ENCODE data around the gene C1QTNF2. TPM values are rescaled to one million over a fixed set of nuclear protein-coding genes. Genes with fewer than 3 reads are reported as not detected.

C1QTNF2 gene, protein sequence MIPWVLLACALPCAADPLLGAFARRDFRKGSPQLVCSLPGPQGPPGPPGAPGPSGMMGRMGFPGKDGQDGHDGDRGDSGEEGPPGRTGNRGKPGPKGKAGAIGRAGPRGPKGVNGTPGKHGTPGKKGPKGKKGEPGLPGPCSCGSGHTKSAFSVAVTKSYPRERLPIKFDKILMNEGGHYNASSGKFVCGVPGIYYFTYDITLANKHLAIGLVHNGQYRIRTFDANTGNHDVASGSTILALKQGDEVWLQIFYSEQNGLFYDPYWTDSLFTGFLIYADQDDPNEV
- total RNA-seq, result under 0.01 TPM in 2 replicates

DNA sequence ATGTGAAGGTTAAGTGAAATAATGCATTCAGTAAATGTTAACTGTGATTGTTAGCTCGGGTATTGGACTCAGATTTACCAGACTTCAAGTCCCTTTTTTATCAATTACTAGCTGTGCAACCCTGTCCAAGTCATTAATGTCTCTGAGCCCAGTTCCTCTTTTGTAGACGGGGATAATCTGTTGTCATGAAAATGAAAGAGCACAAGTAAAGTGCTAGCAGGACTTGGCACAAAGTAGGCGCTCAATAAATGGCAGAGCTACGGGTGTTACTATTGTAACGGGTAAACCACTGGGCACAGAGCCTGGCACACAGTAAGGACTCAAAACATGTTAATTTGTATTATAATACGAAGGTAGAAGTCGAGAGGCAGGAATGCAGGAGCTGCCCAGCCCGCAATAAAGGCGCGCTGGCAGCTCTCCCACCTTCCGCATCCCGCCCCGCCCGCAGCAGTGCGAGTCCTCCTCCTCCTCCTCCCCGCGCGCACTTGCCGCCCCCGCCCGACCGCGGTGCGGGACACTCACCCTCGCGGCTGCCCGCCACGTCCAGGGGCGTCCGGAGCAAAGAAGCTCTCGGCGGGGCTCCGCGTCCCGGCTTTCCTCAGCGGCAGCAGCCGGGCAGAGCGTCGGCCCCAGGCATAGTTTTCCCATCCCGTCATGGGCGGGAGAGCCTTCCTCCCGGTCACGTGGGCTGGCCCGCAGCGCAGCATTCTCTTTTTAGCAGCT is at the start of gene C1QTNF2:
C1QTNF2 (minus strand) TSS at position 637 of the 723 bp plus-strand sequence. CDS start 15,615 bp downstream, outside the sequence.

DNA sequence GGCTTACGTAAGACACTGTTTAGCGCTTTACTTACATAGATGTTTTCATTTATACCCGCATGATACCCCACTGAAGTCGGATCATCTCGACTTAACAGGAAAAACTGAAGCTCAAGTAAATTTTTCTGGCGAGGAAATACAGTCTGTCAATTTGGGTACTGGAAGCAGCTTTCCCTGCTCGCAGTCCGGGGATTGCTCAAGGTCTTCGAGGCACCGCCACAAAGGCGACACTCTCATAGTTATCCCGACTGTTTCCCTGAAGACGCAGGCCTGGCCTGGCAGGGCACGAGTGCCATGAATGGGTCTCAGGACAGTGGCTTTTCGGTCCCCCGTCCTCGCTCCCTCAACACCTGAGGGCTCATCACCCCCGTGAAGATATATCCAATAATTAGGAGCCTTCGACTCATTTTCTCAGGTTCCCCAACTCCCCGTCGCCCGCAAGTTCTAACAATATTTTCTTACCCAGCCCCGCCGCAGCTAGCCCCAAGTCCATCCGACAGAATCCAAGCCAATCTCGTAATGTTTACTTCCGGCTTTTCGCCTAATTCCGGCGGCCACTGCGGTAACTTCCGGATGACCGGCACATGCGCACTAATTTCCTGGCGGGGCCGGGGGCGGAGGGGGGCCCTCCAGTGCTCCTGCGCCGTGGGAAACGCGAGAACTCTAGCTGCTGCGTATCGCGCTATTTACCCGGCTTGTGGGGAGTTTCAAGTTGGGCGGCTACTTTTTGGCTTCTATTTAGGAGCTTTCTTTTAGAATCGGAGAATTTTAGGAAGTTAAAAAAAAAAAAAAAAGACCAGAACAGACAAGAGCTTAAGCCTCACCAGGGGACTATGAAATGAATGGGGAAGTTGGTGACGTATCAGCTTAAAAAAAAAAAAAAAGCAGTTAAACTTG is 48.4 kb upstream of the C1QTNF2 start, which contains the start of gene SLU7:
SLU7 (minus strand) TSS at position 521 of the 897 bp plus-strand sequence. CDS start 3,787 bp downstream, outside the sequence.

DNA sequence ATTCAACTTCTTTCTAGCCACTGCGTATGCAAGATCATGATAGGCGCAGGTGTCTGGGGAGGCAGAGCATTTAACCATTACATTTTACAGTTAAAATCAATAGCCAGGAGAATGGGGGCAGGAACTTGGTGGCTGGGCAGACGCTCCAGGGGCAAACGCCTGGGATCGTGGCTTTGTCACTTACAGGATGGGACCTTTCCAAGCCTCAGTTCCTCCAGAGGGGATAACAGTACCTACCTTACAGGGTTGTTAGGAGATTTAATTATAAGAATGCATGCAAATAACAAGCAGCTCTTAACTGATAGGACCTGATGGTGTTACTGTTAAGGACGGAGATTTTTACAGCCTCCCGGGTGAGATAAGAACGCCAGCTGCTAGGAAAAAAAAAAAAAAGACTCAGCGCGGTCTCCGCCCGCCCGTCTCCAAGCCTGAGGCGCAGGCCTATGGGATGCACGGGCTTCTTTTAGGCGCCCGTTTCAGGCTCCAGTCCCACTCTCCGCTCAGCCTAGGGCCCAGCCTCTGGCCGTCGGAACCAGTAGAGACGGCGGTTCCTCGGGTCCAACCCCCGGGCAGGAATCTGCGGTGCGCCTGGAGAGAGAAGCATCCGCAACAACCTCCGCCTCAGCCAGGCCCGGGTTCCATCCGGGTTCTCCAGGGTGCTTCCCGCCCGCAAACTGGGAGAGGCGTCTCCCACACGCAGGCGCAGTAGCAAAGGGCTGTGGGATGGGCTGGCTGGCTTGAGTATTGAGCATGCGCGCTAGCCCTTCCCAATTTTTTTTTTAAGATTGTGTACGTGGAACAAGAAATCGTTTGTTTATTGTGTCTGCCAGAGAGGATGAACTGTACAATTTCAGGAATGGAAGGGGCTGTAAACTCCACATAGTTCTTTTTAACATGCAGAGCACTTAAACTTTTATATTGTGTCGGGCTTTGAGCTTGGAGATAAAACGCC is 29.3 kb upstream of the C1QTNF2 start, which contains the start of gene FAM200C:
FAM200C (minus strand) TSS at position 653 of the 952 bp plus-strand sequence. CDS start 4,564 bp downstream, outside the sequence.

DNA sequence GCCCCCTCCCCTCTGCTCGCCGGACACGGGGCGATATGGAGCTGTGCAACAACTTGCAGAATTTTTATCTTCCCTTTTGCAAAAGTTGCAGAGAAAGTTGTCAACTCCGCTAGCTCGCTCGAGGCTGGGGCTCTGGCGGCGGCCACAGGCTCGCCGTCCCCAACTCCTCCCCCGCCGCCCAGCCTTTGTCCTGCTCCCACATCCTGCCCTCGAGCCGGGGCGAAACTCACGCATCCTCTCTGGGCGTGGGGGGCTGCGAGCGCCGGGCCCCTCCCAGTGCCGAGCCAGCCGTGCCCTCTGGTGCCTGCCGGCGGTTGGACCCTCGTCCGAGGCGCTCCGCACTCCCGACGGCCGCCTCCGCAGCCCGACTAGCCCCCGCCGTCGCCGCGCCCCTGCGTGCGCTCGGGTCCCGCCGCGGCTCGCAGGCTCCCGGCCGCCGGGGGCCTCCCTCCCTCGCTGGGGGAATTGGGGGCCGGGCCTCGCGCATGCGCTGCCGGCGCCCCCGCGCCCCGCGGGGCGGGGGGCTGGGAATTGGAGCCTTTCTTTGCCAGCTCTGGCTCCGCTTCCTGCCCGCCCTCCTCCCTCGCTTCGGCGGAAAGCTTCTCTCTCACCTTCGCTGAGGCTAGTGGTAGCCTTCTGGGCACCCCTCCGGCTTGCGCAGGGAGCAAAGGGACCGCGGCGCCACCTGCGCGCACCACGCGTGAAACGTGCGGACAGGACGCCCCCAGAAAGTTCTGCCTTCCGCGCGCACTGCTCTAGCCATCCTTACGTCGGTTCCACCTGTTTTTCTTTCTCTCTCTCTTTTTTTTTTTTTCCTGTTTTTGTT is 58.1 kb downstream of the C1QTNF2 start, which contains the start of gene CCNJL:
CCNJL (minus strand) TSS at position 431 of the 826 bp plus-strand sequence. CDS start 641 bp downstream, outside the sequence.

Small RNA genes within 50 kb of the gene (small RNA-seq; reads per million reads assigned to genes)
- gene AC112191.3, result not detected

Other genes starting within 250 kb of the C1QTNF2 start
- gene FABP6, start 141.1 kb downstream of the C1QTNF2 start, total RNA-seq, result not detected in 2 replicates
- gene CCNJL, start 58.1 kb downstream of the C1QTNF2 start, total RNA-seq, result not detected in 2 replicates
- 2.9 and 3.9 TPM in 2 replicates for gene FAM200C, start 29.4 kb upstream of the C1QTNF2 start, total RNA-seq
- 41.8 and 43.7 TPM in 2 replicates for gene SLU7, start 48.5 kb upstream of the C1QTNF2 start, total RNA-seq
- gene PTTG1, start 51.2 kb upstream of the C1QTNF2 start, total RNA-seq, result 149 and 172 TPM in 2 replicates

Data from subcutaneous preadipocyte (primary cell).